Upper lobe of left lung (tissue), 4 donors: Measurements from ENCODE around the gene TEN1.

ENCODE experiments used
- POLR2A ChIP-seq, 4 donors: fragments of 450-650 bp; IDR thresholded peaks; one replicate each; pipeline ENCODE4 v1.5.1; 2016 to 2017; ENCODE audit warnings: antibody characterized with exemption in 4 of 4, mild to moderate bottlenecking in 2 of 4
- POLR2AphosphoS5 ChIP-seq, 2 donors: sonication (generic); formaldehyde crosslinking; IDR thresholded peaks; one replicate each; pipeline ENCODE4 v1.5.1; 2017; ENCODE audit warnings: antibody characterized with exemption in 2 of 2
- TF ChIP-seq, protein P1 (sequence below), 6 experiments: fragments of 450-650 bp in 4 of 6; fragments of 200-600 bp in 2 of 6; sonication (generic) in 2 of 6; IDR thresholded peaks; one replicate each; pipeline ENCODE4 v1.5.1; 2016 to 2019; ENCODE audit warnings: antibody characterized with exemption in 6 of 6

DNA sequence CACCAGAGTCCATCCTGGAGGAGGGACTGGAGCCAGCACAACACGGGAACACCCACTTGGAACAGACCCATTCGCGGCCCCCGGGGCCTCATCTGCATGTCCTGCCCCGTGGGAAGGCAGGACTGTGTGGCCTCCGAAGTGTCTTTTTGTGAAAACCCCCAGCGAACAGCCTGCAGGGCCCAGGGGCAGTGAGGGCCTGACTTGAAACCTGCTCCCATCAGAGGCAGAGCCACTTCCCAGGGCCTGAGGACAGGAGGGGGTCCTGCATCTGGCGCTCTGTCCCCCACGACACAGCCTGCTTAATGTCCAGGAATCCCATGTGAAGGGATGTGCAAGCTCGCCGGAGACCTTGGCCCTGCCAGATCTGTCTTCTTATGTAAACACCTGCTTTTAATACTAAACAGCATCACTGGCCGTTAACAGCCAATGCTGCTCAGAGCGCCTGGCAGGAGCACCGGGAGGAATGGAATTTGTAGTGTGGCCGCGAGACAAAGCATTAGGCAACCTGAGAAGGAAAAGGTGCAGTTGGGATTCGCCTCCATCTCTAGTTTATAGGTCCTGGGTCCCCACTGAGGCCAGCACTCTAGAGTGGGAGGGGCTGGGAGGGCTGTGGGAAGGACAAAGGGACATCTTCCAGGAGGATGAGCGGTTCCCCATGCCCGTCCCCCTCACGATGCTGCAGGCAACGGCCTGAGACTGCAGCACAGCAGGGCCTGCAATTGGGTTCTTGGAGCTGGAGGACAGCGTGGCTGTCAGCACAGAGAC is 57.6 kb downstream of the TEN1 start:
- TF ChIP-seq, protein P1, sequence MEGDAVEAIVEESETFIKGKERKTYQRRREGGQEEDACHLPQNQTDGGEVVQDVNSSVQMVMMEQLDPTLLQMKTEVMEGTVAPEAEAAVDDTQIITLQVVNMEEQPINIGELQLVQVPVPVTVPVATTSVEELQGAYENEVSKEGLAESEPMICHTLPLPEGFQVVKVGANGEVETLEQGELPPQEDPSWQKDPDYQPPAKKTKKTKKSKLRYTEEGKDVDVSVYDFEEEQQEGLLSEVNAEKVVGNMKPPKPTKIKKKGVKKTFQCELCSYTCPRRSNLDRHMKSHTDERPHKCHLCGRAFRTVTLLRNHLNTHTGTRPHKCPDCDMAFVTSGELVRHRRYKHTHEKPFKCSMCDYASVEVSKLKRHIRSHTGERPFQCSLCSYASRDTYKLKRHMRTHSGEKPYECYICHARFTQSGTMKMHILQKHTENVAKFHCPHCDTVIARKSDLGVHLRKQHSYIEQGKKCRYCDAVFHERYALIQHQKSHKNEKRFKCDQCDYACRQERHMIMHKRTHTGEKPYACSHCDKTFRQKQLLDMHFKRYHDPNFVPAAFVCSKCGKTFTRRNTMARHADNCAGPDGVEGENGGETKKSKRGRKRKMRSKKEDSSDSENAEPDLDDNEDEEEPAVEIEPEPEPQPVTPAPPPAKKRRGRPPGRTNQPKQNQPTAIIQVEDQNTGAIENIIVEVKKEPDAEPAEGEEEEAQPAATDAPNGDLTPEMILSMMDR (IDR thresholded peaks at IDR 0.05): no peak
- no peak for TF ChIP-seq POLR2A (IDR thresholded peaks at IDR 0.05)
- TF ChIP-seq POLR2AphosphoS5 (IDR thresholded peaks at IDR 0.05): no peak
